ENCODE data around the gene BIRC2. TPM values are rescaled to one million over a fixed set of nuclear protein-coding genes. Genes with fewer than 3 reads are reported as not detected.
A peak's percentile ranks its signal among the peaks of the same experiment; 100 is the strongest.

BIRC2 gene
- total RNA-seq, 1 experiment from 2014 or later, result 36.1 TPM

- H3F3A ChIP-seq (ENCODE audit: low read length, unreplicated experiment), result no peaks in the 10 kb centered on the region
- H3K79me2 ChIP-seq (ENCODE audit: low read length), result no peaks in the 10 kb centered on the region
- H3K9me3 ChIP-seq (ENCODE audit: low read length), result no peaks in the 10 kb centered on the region
- TF ChIP-seq EZH2 (IDR thresholded peaks at IDR 0.05; ENCODE audit: low read length, unreplicated experiment) (no peak), EZH2phosphoT487 (IDR thresholded peaks at IDR 0.05; ENCODE audit: borderline replicate concordance, low read length) (no peak), CTCF (conservative IDR thresholded peaks at IDR 0.05; ENCODE audit: low read depth, low read length) (no peak)
- no peak overlapping the region for H3K9ac ChIP-seq (ENCODE audit: low read length)
- ChIA-PET CTCF (no interaction called here), POLR2A (ENCODE audit: unreplicated experiment) (no interaction called here)
- BruUV-seq (replicated peaks), result no TSS peak
- intact Hi-C loops (cut with micrococcal nuclease), result no loop called here
- no peaks in the 10 kb centered on the region for H4K20me1 ChIP-seq (ENCODE audit: low read length)
- no peak overlapping the region for H2AFZ ChIP-seq (ENCODE audit: low read length)
- ATAC-seq (no peak), DNase-seq (no peak)
- no peak overlapping the region for H3K27ac ChIP-seq (ENCODE audit: low read length)
- H3K27me3 ChIP-seq (ENCODE audit: low read length), result no peaks in the 10 kb centered on the region
- H3K4me3 ChIP-seq (ENCODE audit: low read length), result no peak overlapping the region
- H3K4me2 ChIP-seq (ENCODE audit: low read length), result no peak overlapping the region
- H3K4me1 ChIP-seq (ENCODE audit: insufficient read depth, low read length), result no peaks in the 10 kb centered on the region
- H3K36me3 ChIP-seq (ENCODE audit: low read depth, low read length), result peaks cover 9% of the 10 kb centered on the region; the same call in 1 of the 2 replicates
- no peaks in the 10 kb centered on the region for H3K9me2 ChIP-seq (replicated peaks; ENCODE audit: low read length)
Observed at GRCh38 chr11:102387043-102387781, 40.2 kb downstream of the BIRC2 start.

- intact Hi-C loops (cut with micrococcal nuclease), result no loop called here
Observed at GRCh38 chr11:102389253-102389652, 42.2 kb downstream of the BIRC2 start.

More at GRCh38 chr11:102389253-102389652, 42.2 kb downstream of the BIRC2 start:
- ChIA-PET POLR2A (ENCODE audit: unreplicated experiment) (no interaction called here), CTCF (interaction anchor here (0.6 to 0.7 kb wide), 2 partner anchors 30 to 301 kb away, joined by 5 to 7 read pairs; no protein-coding TSS in a partner anchor)
- Histone ChIP-seq H3K27me3 (ENCODE audit: low read length) (no peaks in the 10 kb centered on the region), H3K4me2 (ENCODE audit: low read length) (no peak overlapping the region), H4K20me1 (ENCODE audit: low read length) (no peaks in the 10 kb centered on the region), H3F3A (ENCODE audit: low read length, unreplicated experiment) (no peaks in the 10 kb centered on the region), H3K79me2 (ENCODE audit: low read length) (no peaks in the 10 kb centered on the region), H3K27ac (ENCODE audit: low read length) (no peak overlapping the region), H3K4me1 (ENCODE audit: insufficient read depth, low read length) (no peaks in the 10 kb centered on the region), H3K9me3 (ENCODE audit: low read length) (no peaks in the 10 kb centered on the region), H3K36me3 (ENCODE audit: low read depth, low read length) (peaks cover 9% of the 10 kb centered on the region; the same call in 1 of the 2 replicates), H3K4me3 (ENCODE audit: low read length) (no peak overlapping the region), H2AFZ (ENCODE audit: low read length) (no peak overlapping the region), H3K9ac (ENCODE audit: low read length) (no peak overlapping the region), H3K9me2 (replicated peaks; ENCODE audit: low read length) (no peaks in the 10 kb centered on the region)
- BruUV-seq (replicated peaks), result no TSS peak
- ATAC-seq (peak; percentile 39), DNase-seq (peak; percentile 60)
- TF ChIP-seq CTCF (conservative IDR thresholded peaks at IDR 0.05; ENCODE audit: low read depth, low read length) (no peak), EZH2 (IDR thresholded peaks at IDR 0.05; ENCODE audit: low read length, unreplicated experiment) (no peak), EZH2phosphoT487 (IDR thresholded peaks at IDR 0.05; ENCODE audit: borderline replicate concordance, low read length) (no peak)
